HG03066 (cell line): ENCODE results near the gene MAP3K14.
A peak's percentile ranks its signal among the peaks of the same experiment; 100 is the strongest.

Source experiments
- ATAC-seq: cut with Tn5 transposase; IDR thresholded peaks from one replicate; pipeline ENCODE4 v1.9.1; 2021; ENCODE audit warnings: low read depth; ENCODE audit not compliant: unreplicated experiment

The MAP3K14 gene

GRCh38 chr17:45238155-45238774 lies 78.6 kb downstream of the MAP3K14 start:
- ATAC-seq = no peak

GRCh38 chr17:45237686-45238085 lies 79.1 kb downstream of the MAP3K14 start:
- no peak for ATAC-seq

GRCh38 chr17:45236282-45236606 lies 80.6 kb downstream of the MAP3K14 start:
- ATAC-seq = no peak

GRCh38 chr17:45235416-45236281 lies 81.2 kb downstream of the MAP3K14 start:
- no peak for ATAC-seq

GRCh38 chr17:45234641-45235415 lies 82.0 kb downstream of the MAP3K14 start:
- no peak for ATAC-seq

- no peak for ATAC-seq
Measured at GRCh38 chr17:45233423-45233924, 83.3 kb downstream of the MAP3K14 start.

- no peak for ATAC-seq
Measured at GRCh38 chr17:45232514-45233422, 84.1 kb downstream of the MAP3K14 start.

GRCh38 chr17:45231481-45232116 lies 85.2 kb downstream of the MAP3K14 start:
- no peak for ATAC-seq

- ATAC-seq = no peak
Measured at GRCh38 chr17:45230787-45231480, 85.9 kb downstream of the MAP3K14 start.

GRCh38 chr17:45230410-45230786 lies 86.4 kb downstream of the MAP3K14 start:
- no peak for ATAC-seq

- ATAC-seq = no peak
Measured at GRCh38 chr17:45229681-45230409, 87.0 kb downstream of the MAP3K14 start.

- ATAC-seq = no peak
Measured at GRCh38 chr17:45228763-45229539, 87.9 kb downstream of the MAP3K14 start.

GRCh38 chr17:45227926-45228762 lies 88.7 kb downstream of the MAP3K14 start:
- ATAC-seq = no peak

- ATAC-seq = peak; percentile 32
Measured at GRCh38 chr17:45227101-45227925, 89.5 kb downstream of the MAP3K14 start.

- no peak for ATAC-seq
Measured at GRCh38 chr17:45226576-45226975, 90.2 kb downstream of the MAP3K14 start.

GRCh38 chr17:45225964-45226530 lies 90.8 kb downstream of the MAP3K14 start:
- ATAC-seq = peak; percentile 43
